HL-60/S4 treated with phorbol 12-myristate 13-acetate at 8.2 ng/mL for 4 days and 3 days (cell line): Measurements from ENCODE around the gene MTMR1.

Experiments used
- in situ Hi-C: fragments of 300-500 bp; cut with MboI; formaldehyde crosslinking; loops from 2 replicates; pipeline ENCODE4 v1.15.0; 2022; ENCODE audit warnings: low sequenced_read_pairs

Gene MTMR1

GRCh38 chrX:150761176-150761818 is 68.1 kb downstream of the MTMR1 start:
- in situ Hi-C loops = no loop called here

GRCh38 chrX:150761819-150762216 is 68.6 kb downstream of the MTMR1 start:
- in situ Hi-C loops = no loop called here

- in situ Hi-C loops = no loop called here
Measured at GRCh38 chrX:150762258-150763165, 69.3 kb downstream of the MTMR1 start.

GRCh38 chrX:150763303-150763797 is 70.2 kb downstream of the MTMR1 start:
- in situ Hi-C loops = no loop called here

GRCh38 chrX:150763810-150764209 is 70.6 kb downstream of the MTMR1 start:
- in situ Hi-C loops = no loop called here

GRCh38 chrX:150765237-150765636 is 72.0 kb downstream of the MTMR1 start:
- in situ Hi-C loops = no loop called here

GRCh38 chrX:150765782-150766350 is 72.7 kb downstream of the MTMR1 start:
- in situ Hi-C loops = no loop called here

- in situ Hi-C loops = no loop called here
Measured at GRCh38 chrX:150766351-150767044, 73.3 kb downstream of the MTMR1 start.

- in situ Hi-C loops = no loop called here
Measured at GRCh38 chrX:150767045-150767395, 73.8 kb downstream of the MTMR1 start.

GRCh38 chrX:150767475-150768131 is 74.4 kb downstream of the MTMR1 start:
- in situ Hi-C loops = no loop called here

- in situ Hi-C loops = no loop called here
Measured at GRCh38 chrX:150768132-150768485, 74.9 kb downstream of the MTMR1 start.

- in situ Hi-C loops = no loop called here
Measured at GRCh38 chrX:150768580-150769190, 75.5 kb downstream of the MTMR1 start.

- in situ Hi-C loops = no loop called here
Measured at GRCh38 chrX:150769408-150769807, 76.2 kb downstream of the MTMR1 start.

- in situ Hi-C loops = no loop called here
Measured at GRCh38 chrX:150770623-150771022, 77.4 kb downstream of the MTMR1 start.

GRCh38 chrX:150771116-150771515 is 77.9 kb downstream of the MTMR1 start:
- in situ Hi-C loops = no loop called here

- in situ Hi-C loops = no loop called here
Measured at GRCh38 chrX:150772150-150772970, 79.2 kb downstream of the MTMR1 start.

GRCh38 chrX:150773117-150773516 is 79.9 kb downstream of the MTMR1 start:
- in situ Hi-C loops = no loop called here

GRCh38 chrX:150773634-150774033 is 80.4 kb downstream of the MTMR1 start:
- in situ Hi-C loops = no loop called here

GRCh38 chrX:150774798-150775568 is 81.8 kb downstream of the MTMR1 start:
- in situ Hi-C loops = loop anchor here (25.0 kb wide), 1 partner anchor 312 kb away; no protein-coding TSS in a partner anchor
